ENCODE data around the gene TAS2R60.
"Not testable (repeated sequence)": the region's sequence is repeated elsewhere in the genome, so short reads cannot be mapped to it uniquely, and the experiment has no call there.

The TAS2R60 gene

GRCh38 chr7:143477501-143478150, 34.4 kb downstream of the TAS2R60 start, which contains the start of gene TAS2R41:
TSS of gene TAS2R41 (plus strand) at chr7:143477873. CDS start at chr7:143477873, 0 bp downstream.
- no peak for TF ChIP-seq CTCF (IDR thresholded peaks at IDR 0.05; ENCODE audit: control insufficient read depth, insufficient read depth, low read depth, low read length, missing control alignments)
- no peak for DNase-seq (ENCODE audit: low read depth)
- no peak within 1 kb of the TSS for H3K4me3 ChIP-seq (ENCODE audit: control insufficient read depth, low read depth, low read length)

GRCh38 chr7:143479055-143479766, 36.0 kb downstream of the TAS2R60 start:
- H3K4me3 ChIP-seq (ENCODE audit: control insufficient read depth, low read depth, low read length): no peak overlapping the region
- no peak for TF ChIP-seq CTCF (IDR thresholded peaks at IDR 0.05; ENCODE audit: control insufficient read depth, insufficient read depth, low read depth, low read length, missing control alignments)
- DNase-seq (ENCODE audit: low read depth): no peak

DNA sequence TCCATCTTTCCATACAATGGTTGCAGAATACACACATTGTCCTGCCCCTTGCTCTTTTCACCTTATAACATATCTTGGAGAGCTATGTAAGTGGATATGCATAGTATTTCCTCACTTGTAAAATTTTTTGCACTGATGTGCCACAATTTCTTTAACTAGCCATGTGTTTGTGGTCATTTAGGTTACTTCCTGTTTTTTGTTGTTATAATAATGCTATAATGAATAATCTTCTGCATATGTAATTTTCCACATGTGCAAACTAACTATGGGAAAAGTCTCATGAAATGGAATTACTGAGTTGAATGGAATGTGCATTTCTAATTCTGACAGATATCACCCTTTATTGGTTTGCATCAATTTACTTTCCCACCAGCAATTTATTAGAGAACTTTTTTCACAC, 37.2 kb downstream of the TAS2R60 start:
- no peak for TF ChIP-seq CTCF (IDR thresholded peaks at IDR 0.05; ENCODE audit: control insufficient read depth, insufficient read depth, low read depth, low read length, missing control alignments)
- DNase-seq (ENCODE audit: low read depth): no peak

GRCh38 chr7:143484119-143484518, 40.9 kb downstream of the TAS2R60 start:
- no peak overlapping the region for H3K4me3 ChIP-seq (ENCODE audit: control insufficient read depth, low read depth, low read length)
- no peak for DNase-seq (ENCODE audit: low read depth)
- TF ChIP-seq CTCF (IDR thresholded peaks at IDR 0.05; ENCODE audit: control insufficient read depth, insufficient read depth, low read depth, low read length, missing control alignments): no peak

More for the DNA sequence above, 37.2 kb downstream of the TAS2R60 start:
- no peak overlapping the region for H3K4me3 ChIP-seq (ENCODE audit: control insufficient read depth, low read depth, low read length)

DNA sequence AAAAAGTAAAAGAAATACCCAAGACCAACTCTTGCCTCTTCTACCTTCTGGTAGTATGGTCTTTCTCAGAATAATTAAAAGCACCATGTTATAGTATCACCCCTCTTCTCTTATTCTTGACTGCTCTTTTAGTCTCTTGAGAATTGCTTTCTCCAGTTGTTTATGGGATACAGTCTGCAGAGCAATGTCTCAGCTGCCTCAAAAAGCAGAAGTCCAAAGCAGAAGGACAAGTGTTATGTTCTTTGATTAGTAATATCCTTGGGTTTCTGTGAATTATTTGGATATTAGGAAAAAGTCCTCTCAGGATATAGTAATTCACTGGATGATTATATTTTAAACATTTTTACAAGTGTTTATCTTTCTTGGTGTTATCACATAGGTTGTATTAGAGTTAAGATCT, 41.8 kb downstream of the TAS2R60 start:
- no peak for TF ChIP-seq CTCF (IDR thresholded peaks at IDR 0.05; ENCODE audit: control insufficient read depth, insufficient read depth, low read depth, low read length, missing control alignments)
- DNase-seq (ENCODE audit: low read depth): no peak
- H3K4me3 ChIP-seq (ENCODE audit: control insufficient read depth, low read depth, low read length): no peak overlapping the region

DNA sequence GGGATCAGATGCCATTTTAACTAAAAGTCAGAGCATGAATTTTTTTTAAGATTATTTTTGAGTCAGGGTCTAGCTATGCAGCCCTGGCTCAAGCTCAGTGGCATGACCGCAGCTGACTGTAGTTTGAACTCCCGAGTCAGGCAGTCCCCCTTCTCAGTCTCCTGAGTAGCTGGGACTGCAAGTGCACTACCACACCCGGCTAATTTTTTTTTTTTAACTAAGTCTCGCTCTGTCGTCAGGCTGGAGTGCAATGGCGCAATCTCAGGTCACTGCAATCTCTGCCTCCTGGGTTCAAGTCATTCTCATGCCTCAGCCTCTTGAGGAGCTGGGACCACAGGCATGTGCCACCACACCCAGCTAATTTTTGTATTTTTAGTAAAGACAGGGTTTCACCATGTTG, 42.2 kb downstream of the TAS2R60 start:
- no peak for TF ChIP-seq CTCF (IDR thresholded peaks at IDR 0.05; ENCODE audit: control insufficient read depth, insufficient read depth, low read depth, low read length, missing control alignments)
- no peak overlapping the region for H3K4me3 ChIP-seq (ENCODE audit: control insufficient read depth, low read depth, low read length)
- DNase-seq (ENCODE audit: low read depth): peak; percentile 53

- not testable (repeated sequence) for DNase-seq (ENCODE audit: low read depth)
These were observed 43.0 kb downstream of the TAS2R60 start for GRCh38 chr7:143486266-143486665.

More at GRCh38 chr7:143486266-143486665, 43.0 kb downstream of the TAS2R60 start:
- not testable (repeated sequence) for H3K4me3 ChIP-seq (ENCODE audit: control insufficient read depth, low read depth, low read length)

All from AG09309 (cell line).